ENCODE data around the gene TMOD2. TPM values are rescaled to one million over a fixed set of nuclear protein-coding genes. Genes with fewer than 3 reads are reported as not detected.

TMOD2 gene
- polyA plus RNA-seq, 3 donors = 5.8 to 12.7 (median 6.2) TPM

DNA sequence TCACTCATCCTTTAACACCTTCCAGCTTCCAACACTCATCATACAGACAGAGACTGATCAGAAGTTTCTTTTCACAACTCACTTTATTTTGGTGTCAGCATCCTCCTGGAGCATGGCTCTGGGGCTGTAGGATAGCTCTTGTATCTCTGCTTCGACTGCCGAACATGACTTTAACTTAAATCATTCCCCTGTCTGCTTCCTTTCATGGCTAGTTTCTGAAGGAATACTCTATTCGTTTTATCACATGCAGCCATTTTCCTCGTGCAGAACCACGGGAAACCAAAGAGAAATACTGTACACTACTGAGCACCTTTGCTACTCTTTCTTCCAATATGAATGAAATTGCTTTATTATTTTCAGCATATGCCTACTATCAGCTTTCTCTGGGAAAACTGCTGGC, 2.1 kb upstream of the TMOD2 start:
- Histone ChIP-seq H3K27me3 (ENCODE audit: control insufficient read depth in 2 of 2, insufficient read depth in 2 of 2, low read length in 2 of 2) (peaks cover 12 to 15% of the 10 kb centered on the region in 2 donors), H3K4me2 (replicated peaks; ENCODE audit: extremely low read depth, low read length, poor library complexity, severe bottlenecking) (no peak overlapping the region), H3K36me3 (replicated peaks in 1 of 2; ENCODE audit: control insufficient read depth in 1 of 2, insufficient read depth in 2 of 2, low read length in 2 of 2) (no peaks in the 10 kb centered on the region), H3K4me1 (ENCODE audit: control insufficient read depth in 1 of 2, insufficient read depth in 2 of 2, low read length in 2 of 2) (peaks cover 29 to 31% of the 10 kb centered on the region in 2 donors), H4K20me1 (ENCODE audit: insufficient read depth, low read length) (peaks cover 22% of the 10 kb centered on the region), H3K9ac (ENCODE audit: insufficient read depth, low read length, poor library complexity, severe bottlenecking) (no peak overlapping the region), H3K9me3 (replicated peaks in 1 of 2; ENCODE audit: control insufficient read depth in 1 of 2, insufficient read depth in 1 of 2, low read length in 2 of 2) (no peaks in the 10 kb centered on the region), H3K4me3 (replicated peaks in 1 of 3; ENCODE audit: low read depth in 2 of 3, low read length in 3 of 3) (no peak overlapping the region), H2AFZ (ENCODE audit: insufficient read depth, low read depth, low read length, poor library complexity, severe bottlenecking) (no peak overlapping the region), H3K27ac (ENCODE audit: low read depth in 1 of 2, low read length in 2 of 2) (no peak overlapping the region), H3K79me2 (ENCODE audit: insufficient read depth, low read length) (peaks cover 21% of the 10 kb centered on the region)
- TF ChIP-seq CTCF (IDR thresholded peaks at IDR 0.05) = no peak
- WGBS (ENCODE audit: insufficient coverage) = 90% methylated on average over 2 of the region's 5 CpGs
- H3K27me3 Mint-ChIP-seq (ENCODE audit: low read depth in 3 of 3) = peaks cover 14 to 17% (median 16%) of the 10 kb centered on the region in 3 donors
- no peaks in the 10 kb centered on the region for H3K36me3 Mint-ChIP-seq
- DNase-seq = no peak
- H3K9me3 Mint-ChIP-seq = peaks cover 0 to 4% (median 0%) of the 10 kb centered on the region in 7 donors
- H3K4me1 Mint-ChIP-seq = peaks cover 32% of the 10 kb centered on the region
- H3K27ac Mint-ChIP-seq = no peak overlapping the region
- no peak overlapping the region for H3K4me3 Mint-ChIP-seq
- intact Hi-C loops (cut with micrococcal nuclease) = no loop called here

- no peaks in the 10 kb centered on the region for H3K9me3 ChIP-seq (replicated peaks in 1 of 2; ENCODE audit: control insufficient read depth in 1 of 2, insufficient read depth in 1 of 2, low read length in 2 of 2)
- peaks cover 25% of the 10 kb centered on the region for H4K20me1 ChIP-seq (ENCODE audit: insufficient read depth, low read length)
- peaks cover 12 to 15% of the 10 kb centered on the region in 2 donors for H3K27me3 ChIP-seq (ENCODE audit: control insufficient read depth in 2 of 2, insufficient read depth in 2 of 2, low read length in 2 of 2)
- peaks cover 38 to 40% of the 10 kb centered on the region in 2 donors for H3K4me1 ChIP-seq (ENCODE audit: control insufficient read depth in 1 of 2, insufficient read depth in 2 of 2, low read length in 2 of 2)
- 81% methylated on average over 3 of the region's 4 CpGs for WGBS (ENCODE audit: insufficient coverage)
- H2AFZ ChIP-seq (ENCODE audit: insufficient read depth, low read depth, low read length, poor library complexity, severe bottlenecking) = no peak overlapping the region
- Mint-ChIP-seq H3K27me3 (ENCODE audit: low read depth in 3 of 3) (peaks cover 16 to 17% (median 16%) of the 10 kb centered on the region in 3 donors), H3K4me3 (peak overlapping the region in 1 of 2 donors; percentile 92), H3K9me3 (peaks cover 0 to 4% (median 0%) of the 10 kb centered on the region in 7 donors), H3K36me3 (no peaks in the 10 kb centered on the region), H3K27ac (no peak overlapping the region), H3K4me1 (peaks cover 41% of the 10 kb centered on the region)
- no peak for TF ChIP-seq CTCF (IDR thresholded peaks at IDR 0.05)
- H3K4me2 ChIP-seq (replicated peaks; ENCODE audit: extremely low read depth, low read length, poor library complexity, severe bottlenecking) = no peak overlapping the region
- H3K27ac ChIP-seq (ENCODE audit: low read depth in 1 of 2, low read length in 2 of 2) = no peak overlapping the region
- no peak for DNase-seq
- H3K4me3 ChIP-seq (replicated peaks in 1 of 3; ENCODE audit: low read depth in 2 of 3, low read length in 3 of 3) = no peak overlapping the region
- no peaks in the 10 kb centered on the region for H3K36me3 ChIP-seq (replicated peaks in 1 of 2; ENCODE audit: control insufficient read depth in 1 of 2, insufficient read depth in 2 of 2, low read length in 2 of 2)
- H3K79me2 ChIP-seq (ENCODE audit: insufficient read depth, low read length) = peaks cover 28% of the 10 kb centered on the region
- intact Hi-C loops (cut with micrococcal nuclease) = no loop called here
- H3K9ac ChIP-seq (ENCODE audit: insufficient read depth, low read length, poor library complexity, severe bottlenecking) = no peak overlapping the region
Measured at GRCh38 chr15:51750186-51750585, 1.2 kb upstream of the TMOD2 start.

Data from CD14-positive monocyte (primary cell).